Trophoblast cell (in vitro differentiated cells and primary cell): ENCODE data around the gene CACNA1C.

Experiments
- DNase-seq, 2 donors: peaks; one replicate each; pipeline ENCODE4 v3.0.0-alpha.2; 2016
- H2AFZ ChIP-seq: 2 replicates; pipeline ENCODE4 v1.6.1; 2013; ENCODE audit warnings: low read length, moderate library complexity, mild to moderate bottlenecking; ENCODE audit not compliant: insufficient read depth, poor library complexity
- H2AK5ac ChIP-seq: 2 replicates; pipeline ENCODE4 v1.6.1; 2013; ENCODE audit warnings: mild to moderate bottlenecking, low read length
- H2BK120ac ChIP-seq: 2 replicates; pipeline ENCODE4 v1.6.1; 2013; ENCODE audit warnings: low read length, mild to moderate bottlenecking, moderate library complexity; ENCODE audit not compliant: insufficient read depth, poor library complexity
- H2BK12ac ChIP-seq: 2 replicates; pipeline ENCODE4 v1.6.1; 2013; ENCODE audit warnings: mild to moderate bottlenecking, low read length, moderate library complexity
- H2BK5ac ChIP-seq: 2 replicates; pipeline ENCODE4 v1.6.1; 2013; ENCODE audit warnings: low read length, low read depth, moderate library complexity, mild to moderate bottlenecking; ENCODE audit not compliant: poor library complexity
- H3K14ac ChIP-seq: 2 replicates; pipeline ENCODE4 v1.6.1; 2013; ENCODE audit warnings: mild to moderate bottlenecking, low read length
- H3K18ac ChIP-seq: 2 replicates; pipeline ENCODE4 v1.6.1; 2013; ENCODE audit warnings: mild to moderate bottlenecking, low read length
- H3K23ac ChIP-seq: 2 replicates; pipeline ENCODE4 v1.6.1; 2013; ENCODE audit warnings: low read length
- H3K27ac ChIP-seq: 2 replicates; pipeline ENCODE4 v1.5.1; 2013; ENCODE audit warnings: low read depth, mild to moderate bottlenecking, inconsistent platforms, low read length, moderate library complexity
- H3K27me3 ChIP-seq: 2 replicates; pipeline ENCODE4 v1.6.1; 2013; ENCODE audit warnings: inconsistent platforms, mild to moderate bottlenecking, low read length, moderate library complexity; ENCODE audit not compliant: insufficient read depth
- H3K36me3 ChIP-seq, 2 experiments: 1 replicate in 1 of 2; 2 replicates in 1 of 2; pipeline ENCODE4 v1.6.1; 2013; ENCODE audit warnings: low read length in 2 of 2, mild to moderate bottlenecking in 2 of 2, moderate library complexity in 1 of 2; ENCODE audit not compliant: insufficient read depth in 2 of 2, control insufficient read depth in 1 of 2
- H3K4ac ChIP-seq: 2 replicates; pipeline ENCODE4 v1.6.1; 2013; ENCODE audit warnings: low read depth, mild to moderate bottlenecking, low read length, moderate library complexity
- H3K4me1 ChIP-seq, 2 experiments: 1 replicate in 1 of 2; 2 replicates in 1 of 2; pipeline ENCODE4 v1.6.1; 2013; ENCODE audit warnings: low read length in 2 of 2, mild to moderate bottlenecking in 2 of 2, moderate library complexity in 1 of 2; ENCODE audit not compliant: insufficient read depth in 2 of 2, control insufficient read depth in 1 of 2
- H3K4me2 ChIP-seq: 2 replicates; pipeline ENCODE4 v1.6.1; 2013; ENCODE audit warnings: inconsistent platforms, mild to moderate bottlenecking, low read length, moderate library complexity
- H3K4me3 ChIP-seq: 2 replicates; pipeline ENCODE4 v1.5.1; 2013; ENCODE audit warnings: mild to moderate bottlenecking, low read depth, low read length, inconsistent platforms
- H3K79me1 ChIP-seq: one replicate; pipeline ENCODE4 v1.6.1; 2013; ENCODE audit warnings: low read length
- H3K79me2 ChIP-seq: 2 replicates; pipeline ENCODE4 v1.6.1; 2013; ENCODE audit warnings: low read length, mild to moderate bottlenecking; ENCODE audit not compliant: control insufficient read depth, insufficient read depth, poor library complexity
- H3K9ac ChIP-seq: 2 replicates; pipeline ENCODE4 v1.6.1; 2013; ENCODE audit warnings: mild to moderate bottlenecking, low read length
- H3K9me3 ChIP-seq: 2 replicates; pipeline ENCODE4 v1.6.1; 2013; ENCODE audit warnings: low read depth, mild to moderate bottlenecking, control low read depth, inconsistent platforms, low read length; ENCODE audit not compliant: insufficient read depth
- H4K12ac ChIP-seq: 2 replicates; pipeline ENCODE4 v1.6.1; 2013; ENCODE audit warnings: low read depth, mild to moderate bottlenecking, low read length, moderate library complexity
- H4K8ac ChIP-seq: 2 replicates; pipeline ENCODE4 v1.6.1; 2013; ENCODE audit warnings: low read depth, mild to moderate bottlenecking, low read length, moderate library complexity
- H4K91ac ChIP-seq: one replicate; pipeline ENCODE4 v1.6.1; 2013; ENCODE audit warnings: low read depth, mild to moderate bottlenecking, low read length, moderate library complexity
- WGBS: extraction: QIAGEN DNeasy Blood & Tissue Kit; methylation state at CpG from one replicate; pipeline ENCODE4 v1.1.7; 2013; ENCODE audit warnings: missing lambda C conversion rate; ENCODE audit not compliant: insufficient read length, insufficient coverage; ENCODE audit errors: extremely low coverage; 5-methylcytosine and 5-hydroxymethylcytosine counted together

Gene CACNA1C

GRCh38 chr12:2417481-2418160, 364.8 kb downstream of the CACNA1C start:
- no CpG with 5 or more reads among the region's 10 CpGs for WGBS
- H3K18ac ChIP-seq = no peak overlapping the region
- no peak overlapping the region for H4K12ac ChIP-seq
- no peaks in the 10 kb centered on the region for H3K79me1 ChIP-seq
- H3K27me3 ChIP-seq = no peaks in the 10 kb centered on the region
- H2BK12ac ChIP-seq = no peak overlapping the region
- no peaks in the 10 kb centered on the region for H3K36me3 ChIP-seq
- no peak overlapping the region for H2AFZ ChIP-seq
- no peaks in the 10 kb centered on the region for H3K79me2 ChIP-seq
- H3K14ac ChIP-seq = no peak overlapping the region
- H3K4me1 ChIP-seq = no peaks in the 10 kb centered on the region
- H2BK120ac ChIP-seq = no peak overlapping the region
- no peak overlapping the region for H2AK5ac ChIP-seq
- H3K9me3 ChIP-seq = no peaks in the 10 kb centered on the region
- H3K4me3 ChIP-seq = no peak overlapping the region
- no peak overlapping the region for H3K9ac ChIP-seq
- no peak overlapping the region for H3K23ac ChIP-seq
- H3K4ac ChIP-seq = no peak overlapping the region
- H2BK5ac ChIP-seq = no peak overlapping the region
- H4K91ac ChIP-seq = no peak overlapping the region
- no peak for DNase-seq
- no peak overlapping the region for H4K8ac ChIP-seq
- no peak overlapping the region for H3K27ac ChIP-seq
- no peak overlapping the region for H3K4me2 ChIP-seq

GRCh38 chr12:2418579-2418978, 365.8 kb downstream of the CACNA1C start:
- Histone ChIP-seq H3K79me2 (no peaks in the 10 kb centered on the region), H4K12ac (no peak overlapping the region), H4K8ac (no peak overlapping the region), H3K4me2 (no peak overlapping the region), H3K14ac (no peak overlapping the region), H2BK120ac (no peak overlapping the region), H3K9me3 (no peaks in the 10 kb centered on the region), H3K18ac (no peak overlapping the region), H3K27ac (no peak overlapping the region), H2BK12ac (no peak overlapping the region), H3K4me3 (no peak overlapping the region), H3K4ac (no peak overlapping the region), H3K36me3 (no peaks in the 10 kb centered on the region), H3K79me1 (no peaks in the 10 kb centered on the region), H3K4me1 (no peaks in the 10 kb centered on the region), H2BK5ac (no peak overlapping the region), H3K27me3 (no peaks in the 10 kb centered on the region), H2AFZ (no peak overlapping the region), H3K9ac (no peak overlapping the region), H4K91ac (no peak overlapping the region), H3K23ac (no peak overlapping the region), H2AK5ac (no peak overlapping the region)
- DNase-seq = no peak
- WGBS = no CpG with 5 or more reads among the region's 2 CpGs

GRCh38 chr12:2422591-2422990, 369.8 kb downstream of the CACNA1C start:
- Histone ChIP-seq H3K4me2 (no peak overlapping the region), H3K79me1 (no peaks in the 10 kb centered on the region), H3K27ac (no peak overlapping the region), H4K12ac (no peak overlapping the region), H3K23ac (no peak overlapping the region), H3K4ac (no peak overlapping the region), H3K4me1 (peaks cover 2 to 4% of the 10 kb centered on the region in 2 experiments), H2BK5ac (no peak overlapping the region), H3K4me3 (no peak overlapping the region), H4K8ac (no peak overlapping the region), H2AFZ (no peak overlapping the region), H3K18ac (no peak overlapping the region), H3K27me3 (no peaks in the 10 kb centered on the region), H4K91ac (no peak overlapping the region), H2BK120ac (no peak overlapping the region), H2BK12ac (no peak overlapping the region), H3K9me3 (no peaks in the 10 kb centered on the region), H3K14ac (no peak overlapping the region), H3K9ac (no peak overlapping the region), H3K36me3 (no peaks in the 10 kb centered on the region), H3K79me2 (no peaks in the 10 kb centered on the region), H2AK5ac (no peak overlapping the region)
- WGBS = no CpG with 5 or more reads among the region's 8 CpGs
- DNase-seq = no peak

GRCh38 chr12:2429032-2429431, 376.2 kb downstream of the CACNA1C start:
- H2BK120ac ChIP-seq = no peak overlapping the region
- H3K9me3 ChIP-seq = no peaks in the 10 kb centered on the region
- H3K4ac ChIP-seq = no peak overlapping the region
- H3K79me1 ChIP-seq = no peaks in the 10 kb centered on the region
- no peaks in the 10 kb centered on the region for H3K27me3 ChIP-seq
- no peaks in the 10 kb centered on the region for H3K79me2 ChIP-seq
- H3K36me3 ChIP-seq = no peaks in the 10 kb centered on the region
- no peak overlapping the region for H4K8ac ChIP-seq
- no peak overlapping the region for H2AFZ ChIP-seq
- no peak overlapping the region for H2BK5ac ChIP-seq
- H3K4me3 ChIP-seq = no peak overlapping the region
- no peak overlapping the region for H3K14ac ChIP-seq
- H2BK12ac ChIP-seq = no peak overlapping the region
- no peak overlapping the region for H2AK5ac ChIP-seq
- no peak for DNase-seq
- no peak overlapping the region for H4K12ac ChIP-seq
- no peak overlapping the region for H3K4me2 ChIP-seq
- H3K9ac ChIP-seq = no peak overlapping the region
- no peak overlapping the region for H3K27ac ChIP-seq
- H3K18ac ChIP-seq = no peak overlapping the region
- peaks cover 2 to 4% of the 10 kb centered on the region in 2 experiments for H3K4me1 ChIP-seq
- WGBS = no CpG with 5 or more reads among the region's 4 CpGs
- no peak overlapping the region for H4K91ac ChIP-seq
- no peak overlapping the region for H3K23ac ChIP-seq
